Right lobe of liver (tissue), 6 donors: Measurements from ENCODE around the gene OR5L2. TPM values are rescaled to one million over a fixed set of nuclear protein-coding genes. Genes with fewer than 3 reads are reported as not detected.

Experiments used
- ATAC-seq, 4 donors: fragments of 200-7000 bp; cut with Tn5 transposase; one replicate each; pipeline ENCODE4 v1.9.1; 2020; ENCODE audit warnings: mild to moderate bottlenecking in 4 of 4, moderate library complexity in 4 of 4
- DNase-seq, 3 donors: peaks; one replicate each; pipeline ENCODE4 v3.0.0-alpha.2; 2020
- H3K27ac ChIP-seq, 3 donors: fragments of 200-600 bp; one replicate each; pipeline ENCODE4 v1.8.0; 2022
- H3K27me3 ChIP-seq, 2 donors: fragments of 200-600 bp; one replicate each; pipeline ENCODE4 v1.8.0; 2022
- H3K36me3 ChIP-seq, 4 donors: fragments of 200-600 bp; sonication (generic) in 1 of 4; one replicate each; pipeline versions ENCODE4 v1.5.1 to v1.8.0; 2017 to 2022; ENCODE audit warnings: control low read depth in 1 of 4
- H3K4me1 ChIP-seq, 4 donors: fragments of 200-600 bp; sonication (generic) in 1 of 4; one replicate each; pipeline versions ENCODE4 v1.5.1 to v1.8.0; 2017 to 2022; ENCODE audit warnings: control low read depth in 1 of 4
- H3K4me3 ChIP-seq, 3 donors: fragments of 200-600 bp; one replicate each; pipeline ENCODE4 v1.8.0; 2022
- H3K9me3 ChIP-seq, 4 donors: fragments of 200-600 bp; sonication (generic) in 1 of 4; one replicate each; pipeline versions ENCODE4 v1.5.1 to v1.8.0; 2017 to 2022; ENCODE audit warnings: control low read depth in 1 of 4
- POLR2A ChIP-seq: fragments of 450-650 bp; IDR thresholded peaks from one replicate; pipeline ENCODE4 v1.6.1; 2017; ENCODE audit warnings: antibody characterized with exemption, mild to moderate bottlenecking
- WGBS: methylation state at CpG from one replicate; pipeline ENCODE4 v1.1.6; 2018; ENCODE audit warnings: low coverage, low lambda C conversion rate; ENCODE audit not compliant: insufficient coverage; ENCODE audit errors: missing lambda C conversion rate; 5-methylcytosine and 5-hydroxymethylcytosine counted together
- intact Hi-C, 2 donors: fragments of 100-400 bp; cut with DNase I; formaldehyde crosslinking; loops; one replicate each; pipeline versions ENCODE4 v1.11.2 to v1.14.1; 2022
- total RNA-seq, 6 experiments: library from RNA; depleted of rRNA in 2 of 6; stranded (reverse); fragments of >200 nt in 2 of 6; fragmentation: NEBNext Ultra II Directional in 3 of 6; extraction: Animal tissue kit (Norgen Biotek cat#: 25700) in 3 of 6; gene quantifications; one replicate each; pipeline versions ENCODE4 v1.1.0 to v1.2.4, GENCODE V29; 2016 to 2023
- TF ChIP-seq, protein P1 (sequence below), 4 donors: fragments of 200-600 bp in 3 of 4; fragments of 450-650 bp in 1 of 4; IDR thresholded peaks; one replicate each; pipeline versions ENCODE4 v1.5.1 to v1.8.0; 2016 to 2022; ENCODE audit warnings: antibody characterized with exemption in 4 of 4, mild to moderate bottlenecking in 2 of 4
- donor health status: DM: no; HTN: yes; CAD: no.
- donor health status: DM: no; HTN: no; CAD: no.
- donor health status: DM: no; HTN: no; CAD: no.
- donor health status: DM: no; HTN: yes; CAD: no.
- donor health status: DM: no; HTN: yes; CAD: no.

The OR5L2 gene
- total RNA-seq, 6 experiments from 2014 or later, result not detected

DNA sequence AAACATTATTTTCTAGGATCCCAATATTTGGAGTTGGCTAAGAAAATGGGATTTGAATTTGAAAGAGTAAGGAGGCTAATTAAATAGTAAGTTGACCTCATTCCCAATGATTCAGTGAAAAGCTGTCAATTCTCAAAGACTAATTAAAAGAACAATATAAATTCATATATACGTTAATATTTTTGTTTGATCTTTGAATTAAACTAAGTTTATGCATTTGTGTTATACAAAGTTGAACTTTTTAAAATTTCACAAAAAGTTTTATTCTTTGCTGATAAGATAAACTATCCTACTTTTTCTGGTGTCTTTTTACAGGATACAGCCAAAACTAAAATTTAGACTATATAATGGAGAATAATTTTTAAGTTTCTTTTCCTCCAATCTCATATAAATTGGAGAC lies 16.0 kb upstream of the OR5L2 start, which contains the start of gene OR5L1:
OR5L1 (plus strand) TSS at position 301 of the 400 bp plus-strand sequence. CDS start 100 bp downstream, outside the sequence.
- Histone ChIP-seq H3K9me3 (no peaks in the 10 kb centered on the region), H3K27me3 (no peaks in the 10 kb centered on the region), H3K4me3 (no peak within 1 kb of the TSS), H3K36me3 (no peaks in the 10 kb centered on the region), H3K27ac (no peak within 1 kb of the TSS), H3K4me1 (no peaks in the 10 kb centered on the region)
- TF ChIP-seq, protein P1, sequence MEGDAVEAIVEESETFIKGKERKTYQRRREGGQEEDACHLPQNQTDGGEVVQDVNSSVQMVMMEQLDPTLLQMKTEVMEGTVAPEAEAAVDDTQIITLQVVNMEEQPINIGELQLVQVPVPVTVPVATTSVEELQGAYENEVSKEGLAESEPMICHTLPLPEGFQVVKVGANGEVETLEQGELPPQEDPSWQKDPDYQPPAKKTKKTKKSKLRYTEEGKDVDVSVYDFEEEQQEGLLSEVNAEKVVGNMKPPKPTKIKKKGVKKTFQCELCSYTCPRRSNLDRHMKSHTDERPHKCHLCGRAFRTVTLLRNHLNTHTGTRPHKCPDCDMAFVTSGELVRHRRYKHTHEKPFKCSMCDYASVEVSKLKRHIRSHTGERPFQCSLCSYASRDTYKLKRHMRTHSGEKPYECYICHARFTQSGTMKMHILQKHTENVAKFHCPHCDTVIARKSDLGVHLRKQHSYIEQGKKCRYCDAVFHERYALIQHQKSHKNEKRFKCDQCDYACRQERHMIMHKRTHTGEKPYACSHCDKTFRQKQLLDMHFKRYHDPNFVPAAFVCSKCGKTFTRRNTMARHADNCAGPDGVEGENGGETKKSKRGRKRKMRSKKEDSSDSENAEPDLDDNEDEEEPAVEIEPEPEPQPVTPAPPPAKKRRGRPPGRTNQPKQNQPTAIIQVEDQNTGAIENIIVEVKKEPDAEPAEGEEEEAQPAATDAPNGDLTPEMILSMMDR (IDR thresholded peaks at IDR 0.05), result no peak
- TF ChIP-seq POLR2A, result no peak
- WGBS, result 17% methylated on average over 1 of the region's 1 CpG
- intact Hi-C loops, result no loop called here
- ATAC-seq (no peak), DNase-seq (no peak)

DNA sequence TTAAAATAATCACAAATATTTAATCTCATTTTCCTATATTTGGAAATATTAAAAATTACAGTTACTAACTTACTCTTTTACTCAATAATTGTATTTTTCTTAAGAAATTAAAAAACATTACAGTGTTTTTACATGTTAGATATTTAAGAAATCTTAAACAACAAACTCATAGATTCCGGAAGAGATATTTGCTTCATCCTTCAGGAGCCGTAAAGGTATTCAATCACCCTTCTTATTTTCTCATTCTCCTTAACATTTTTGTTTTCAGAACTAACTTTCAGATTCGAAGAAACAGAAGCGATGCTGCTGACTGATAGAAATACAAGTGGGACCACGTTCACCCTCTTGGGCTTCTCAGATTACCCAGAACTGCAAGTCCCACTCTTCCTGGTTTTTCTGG lies 7.7 kb upstream of the OR5L2 start, which contains the start of gene OR5D18:
OR5D18 (plus strand) TSS at position 301 of the 400 bp plus-strand sequence; CDS start at position 301, 0 bp downstream.
- no peak within 1 kb of the TSS for H3K4me3 ChIP-seq
- H3K27me3 ChIP-seq, result no peaks in the 10 kb centered on the region
- H3K36me3 ChIP-seq, result no peaks in the 10 kb centered on the region
- DNase-seq (no peak), ATAC-seq (no peak)
- TF ChIP-seq, protein P1 (IDR thresholded peaks at IDR 0.05), result no peak
- TF ChIP-seq POLR2A, result no peak
- WGBS, result 41% methylated on average over 5 of the region's 5 CpGs
- H3K27ac ChIP-seq, result no peak within 1 kb of the TSS
- intact Hi-C loops, result no loop called here
- H3K4me1 ChIP-seq, result no peaks in the 10 kb centered on the region
- H3K9me3 ChIP-seq, result no peaks in the 10 kb centered on the region

GRCh38 chr11:55838452-55838851 lies 11.4 kb downstream of the OR5L2 start, which contains the start of gene OR5D16:
Gene OR5D16 (plus strand): TSS chr11:55838752. CDS start chr11:55838752, 0 bp downstream.
- TF ChIP-seq, protein P1 (IDR thresholded peaks at IDR 0.05), result no peak
- no peak for TF ChIP-seq POLR2A
- Histone ChIP-seq H3K4me3 (no peak within 1 kb of the TSS), H3K27ac (no peak within 1 kb of the TSS), H3K4me1 (no peaks in the 10 kb centered on the region), H3K36me3 (no peaks in the 10 kb centered on the region), H3K9me3 (no peaks in the 10 kb centered on the region), H3K27me3 (no peaks in the 10 kb centered on the region)
- no peak for ATAC-seq
- intact Hi-C loops, result no loop called here
- WGBS, result 15% methylated on average over 3 of the region's 3 CpGs
- DNase-seq, result no peak

- no peak overlapping the region for H3K27ac ChIP-seq
- no peak overlapping the region for H3K4me3 ChIP-seq
- H3K9me3 ChIP-seq, result no peaks in the 10 kb centered on the region
- no peaks in the 10 kb centered on the region for H3K27me3 ChIP-seq
- WGBS, result 34% methylated on average over 2 of the region's 2 CpGs
- ATAC-seq (no peak), DNase-seq (no peak)
- intact Hi-C loops, result no loop called here
- TF ChIP-seq POLR2A, result no peak
- TF ChIP-seq, protein P1 (IDR thresholded peaks at IDR 0.05), result no peak
- no peaks in the 10 kb centered on the region for H3K36me3 ChIP-seq
- H3K4me1 ChIP-seq, result no peaks in the 10 kb centered on the region
Observed at GRCh38 chr11:55847453-55847852, 20.4 kb downstream of the OR5L2 start.

DNA sequence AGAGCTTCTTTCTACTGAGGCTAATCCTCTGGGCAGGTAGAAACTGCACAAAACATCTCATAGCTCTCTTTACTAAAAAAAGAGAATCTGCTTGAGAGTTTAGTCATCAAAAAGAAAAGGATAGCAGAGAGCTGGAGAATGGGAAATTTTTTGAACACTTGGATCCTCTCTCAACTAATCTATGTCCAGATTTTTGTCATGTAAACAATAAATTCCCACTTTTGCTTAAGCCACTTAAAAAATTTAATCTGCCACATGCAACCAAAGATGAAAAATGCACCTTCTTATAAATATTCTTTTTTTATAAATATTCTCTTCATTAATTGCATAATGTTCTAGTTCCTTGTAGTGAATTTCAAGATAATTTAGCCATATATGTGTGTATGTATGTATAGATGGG lies 22.0 kb downstream of the OR5L2 start:
- TF ChIP-seq, protein P1 (IDR thresholded peaks at IDR 0.05), result no peak
- TF ChIP-seq POLR2A, result no peak
- H3K9me3 ChIP-seq, result no peaks in the 10 kb centered on the region
- ATAC-seq, result no peak
- no peaks in the 10 kb centered on the region for H3K4me1 ChIP-seq
- no peak overlapping the region for H3K27ac ChIP-seq
- H3K4me3 ChIP-seq, result no peak overlapping the region
- H3K27me3 ChIP-seq, result no peaks in the 10 kb centered on the region
- no peak for DNase-seq
- intact Hi-C loops, result no loop called here
- H3K36me3 ChIP-seq, result no peaks in the 10 kb centered on the region
